Measurements from ENCODE around the gene BNC2.

- TF ChIP-seq EZH2 (IDR thresholded peaks at IDR 0.05) (no peak), POLR2AphosphoS5 (IDR thresholded peaks at IDR 0.05; ENCODE audit: borderline replicate concordance, low read depth, low read length) (no peak)
Observed at GRCh38 chr9:16848179-16848578, 22.3 kb downstream of the BNC2 start.
